HG03469 (cell line): ENCODE data around the gene ABLIM1.

Experiments
- ATAC-seq: cut with Tn5 transposase; IDR thresholded peaks from one replicate; pipeline ENCODE4 v1.9.1; 2021; ENCODE audit warnings: mild to moderate bottlenecking, moderate library complexity, moderate number of reproducible peaks; ENCODE audit not compliant: unreplicated experiment

Gene ABLIM1

GRCh38 chr10:114624951-114625780 is 32.9 kb downstream of the ABLIM1 start:
- no peak for ATAC-seq

GRCh38 chr10:114624422-114624821 is 33.7 kb downstream of the ABLIM1 start:
- ATAC-seq: no peak

- ATAC-seq: no peak
Observed at GRCh38 chr10:114623661-114624294, 34.3 kb downstream of the ABLIM1 start.

- no peak for ATAC-seq
Observed at GRCh38 chr10:114623155-114623554, 34.9 kb downstream of the ABLIM1 start.

- no peak for ATAC-seq
Observed at GRCh38 chr10:114618722-114619121, 39.4 kb downstream of the ABLIM1 start.

- no peak for ATAC-seq
Observed at GRCh38 chr10:114616516-114616915, 41.6 kb downstream of the ABLIM1 start.

GRCh38 chr10:114616103-114616502 is 42.0 kb downstream of the ABLIM1 start:
- ATAC-seq: no peak

GRCh38 chr10:114615600-114616007 is 42.5 kb downstream of the ABLIM1 start:
- peak; percentile 92 for ATAC-seq

GRCh38 chr10:114613237-114613979 is 44.7 kb downstream of the ABLIM1 start:
- no peak for ATAC-seq

- no peak for ATAC-seq
Observed at GRCh38 chr10:114611617-114612016, 46.5 kb downstream of the ABLIM1 start.

GRCh38 chr10:114609518-114610426 is 48.3 kb downstream of the ABLIM1 start:
- ATAC-seq: no peak

- ATAC-seq: no peak
Observed at GRCh38 chr10:114607358-114607998, 50.6 kb downstream of the ABLIM1 start.

GRCh38 chr10:114605155-114605797 is 52.8 kb downstream of the ABLIM1 start:
- ATAC-seq: no peak

- no peak for ATAC-seq
Observed at GRCh38 chr10:114604357-114605130, 53.5 kb downstream of the ABLIM1 start.

GRCh38 chr10:114603948-114604347 is 54.1 kb downstream of the ABLIM1 start:
- ATAC-seq: no peak

- no peak for ATAC-seq
Observed at GRCh38 chr10:114603303-114603702, 54.8 kb downstream of the ABLIM1 start.

GRCh38 chr10:114600057-114600456 is 58.0 kb downstream of the ABLIM1 start:
- ATAC-seq: no peak

- ATAC-seq: no peak
Observed at GRCh38 chr10:114596793-114597192, 61.3 kb downstream of the ABLIM1 start.
